ENCODE results near the gene ZDHHC24.

ZDHHC24 gene

GRCh38 chr11:66545701-66546367, at the start of gene ZDHHC24:
Gene ZDHHC24 (minus strand): TSS chr11:66546048. CDS start chr11:66546003, 45 bp downstream.
- TF ChIP-seq MYC (IDR thresholded peaks at IDR 0.05; ENCODE audit: low read depth, low read length) (peak; percentile 86), POLR2A (IDR thresholded peaks at IDR 0.05; ENCODE audit: extremely low read depth, insufficient read length) (peak; percentile 75), MAX (IDR thresholded peaks at IDR 0.05; ENCODE audit: low read depth, low read length) (peak; percentile 49), CTCF (IDR thresholded peaks at IDR 0.05; ENCODE audit: low read depth, low read length) (no peak)
- H3K4me3 ChIP-seq (ENCODE audit: low read depth, low read length) = peak within 1 kb of the TSS; percentile 67
- peak; percentile 97 for DNase-seq (ENCODE audit: low read depth)

- TF ChIP-seq MAX (IDR thresholded peaks at IDR 0.05; ENCODE audit: low read depth, low read length) (no peak), POLR2A (IDR thresholded peaks at IDR 0.05; ENCODE audit: extremely low read depth, insufficient read length) (no peak), CTCF (IDR thresholded peaks at IDR 0.05; ENCODE audit: low read depth, low read length) (no peak), MYC (IDR thresholded peaks at IDR 0.05; ENCODE audit: low read depth, low read length) (no peak)
- H3K4me3 ChIP-seq (ENCODE audit: low read depth, low read length) = peak overlapping the region; percentile 26
- DNase-seq (ENCODE audit: low read depth) = peak; percentile 85
Measured at GRCh38 chr11:66595245-66595904, 49.5 kb upstream of the ZDHHC24 start.

GRCh38 chr11:66593650-66594049, 47.8 kb upstream of the ZDHHC24 start:
- DNase-seq (ENCODE audit: low read depth) = no peak
- TF ChIP-seq MAX (IDR thresholded peaks at IDR 0.05; ENCODE audit: low read depth, low read length) (no peak), CTCF (IDR thresholded peaks at IDR 0.05; ENCODE audit: low read depth, low read length) (no peak), POLR2A (IDR thresholded peaks at IDR 0.05; ENCODE audit: extremely low read depth, insufficient read length) (no peak)
- peak overlapping the region; percentile 79 for H3K4me3 ChIP-seq (ENCODE audit: low read depth, low read length)

GRCh38 chr11:66593303-66593635, 47.4 kb upstream of the ZDHHC24 start:
- DNase-seq (ENCODE audit: low read depth) = no peak
- H3K4me3 ChIP-seq (ENCODE audit: low read depth, low read length) = peak overlapping the region; percentile 79
- TF ChIP-seq CTCF (IDR thresholded peaks at IDR 0.05; ENCODE audit: low read depth, low read length) (no peak), MAX (IDR thresholded peaks at IDR 0.05; ENCODE audit: low read depth, low read length) (0 out of 2 replicates have a peak, but pooled peaks have one; percentile 0), MYC (IDR thresholded peaks at IDR 0.05; ENCODE audit: low read depth, low read length) (peak; percentile 6; the same call in 1 of the 2 replicates)

GRCh38 chr11:66592457-66593302, 46.8 kb upstream of the ZDHHC24 start, which contains the start of the genes CCDC87 and CCS:
Gene CCDC87 (minus strand): TSS chr11:66593063. CDS start chr11:66593015, 48 bp downstream.
Gene CCS (plus strand): TSS chr11:66593185. CDS start chr11:66593262, 77 bp downstream.
- peak within 1 kb of the TSS; percentile 79 for H3K4me3 ChIP-seq (ENCODE audit: low read depth, low read length)
- peak; percentile 96 for DNase-seq (ENCODE audit: low read depth)
- peak; percentile 64 for TF ChIP-seq CTCF (IDR thresholded peaks at IDR 0.05; ENCODE audit: low read depth, low read length)
- TF ChIP-seq MYC (IDR thresholded peaks at IDR 0.05; ENCODE audit: low read depth, low read length) = peak; percentile 18; the same call in 1 of the 2 replicates
- peak; percentile 32; the same call in 1 of the 2 replicates for TF ChIP-seq MAX (IDR thresholded peaks at IDR 0.05; ENCODE audit: low read depth, low read length)
- TF ChIP-seq POLR2A (IDR thresholded peaks at IDR 0.05; ENCODE audit: extremely low read depth, insufficient read length) = peak; percentile 97

Measured in NB4 (cell line).